Trophoblast cell (in vitro differentiated cells and primary cell): ENCODE results near the gene COL9A2.

Source experiments
- DNase-seq, 2 donors: peaks; one replicate each; pipeline ENCODE4 v3.0.0-alpha.2; 2016
- H2AFZ ChIP-seq: 2 replicates; pipeline ENCODE4 v1.6.1; 2013; ENCODE audit warnings: low read length, moderate library complexity, mild to moderate bottlenecking; ENCODE audit not compliant: insufficient read depth, poor library complexity
- H2AK5ac ChIP-seq: 2 replicates; pipeline ENCODE4 v1.6.1; 2013; ENCODE audit warnings: mild to moderate bottlenecking, low read length
- H2BK120ac ChIP-seq: 2 replicates; pipeline ENCODE4 v1.6.1; 2013; ENCODE audit warnings: low read length, mild to moderate bottlenecking, moderate library complexity; ENCODE audit not compliant: insufficient read depth, poor library complexity
- H2BK12ac ChIP-seq: 2 replicates; pipeline ENCODE4 v1.6.1; 2013; ENCODE audit warnings: mild to moderate bottlenecking, low read length, moderate library complexity
- H2BK5ac ChIP-seq: 2 replicates; pipeline ENCODE4 v1.6.1; 2013; ENCODE audit warnings: low read length, low read depth, moderate library complexity, mild to moderate bottlenecking; ENCODE audit not compliant: poor library complexity
- H3K14ac ChIP-seq: 2 replicates; pipeline ENCODE4 v1.6.1; 2013; ENCODE audit warnings: mild to moderate bottlenecking, low read length
- H3K18ac ChIP-seq: 2 replicates; pipeline ENCODE4 v1.6.1; 2013; ENCODE audit warnings: mild to moderate bottlenecking, low read length
- H3K23ac ChIP-seq: 2 replicates; pipeline ENCODE4 v1.6.1; 2013; ENCODE audit warnings: low read length
- H3K27ac ChIP-seq: 2 replicates; pipeline ENCODE4 v1.5.1; 2013; ENCODE audit warnings: low read depth, mild to moderate bottlenecking, inconsistent platforms, low read length, moderate library complexity
- H3K27me3 ChIP-seq: 2 replicates; pipeline ENCODE4 v1.6.1; 2013; ENCODE audit warnings: inconsistent platforms, mild to moderate bottlenecking, low read length, moderate library complexity; ENCODE audit not compliant: insufficient read depth
- H3K36me3 ChIP-seq, 2 experiments: 1 replicate in 1 of 2; 2 replicates in 1 of 2; pipeline ENCODE4 v1.6.1; 2013; ENCODE audit warnings: low read length in 2 of 2, mild to moderate bottlenecking in 2 of 2, moderate library complexity in 1 of 2; ENCODE audit not compliant: insufficient read depth in 2 of 2, control insufficient read depth in 1 of 2
- H3K4ac ChIP-seq: 2 replicates; pipeline ENCODE4 v1.6.1; 2013; ENCODE audit warnings: low read depth, mild to moderate bottlenecking, low read length, moderate library complexity
- H3K4me1 ChIP-seq, 2 experiments: 1 replicate in 1 of 2; 2 replicates in 1 of 2; pipeline ENCODE4 v1.6.1; 2013; ENCODE audit warnings: low read length in 2 of 2, mild to moderate bottlenecking in 2 of 2, moderate library complexity in 1 of 2; ENCODE audit not compliant: insufficient read depth in 2 of 2, control insufficient read depth in 1 of 2
- H3K4me2 ChIP-seq: 2 replicates; pipeline ENCODE4 v1.6.1; 2013; ENCODE audit warnings: inconsistent platforms, mild to moderate bottlenecking, low read length, moderate library complexity
- H3K4me3 ChIP-seq: 2 replicates; pipeline ENCODE4 v1.5.1; 2013; ENCODE audit warnings: mild to moderate bottlenecking, low read depth, low read length, inconsistent platforms
- H3K79me1 ChIP-seq: one replicate; pipeline ENCODE4 v1.6.1; 2013; ENCODE audit warnings: low read length
- H3K79me2 ChIP-seq: 2 replicates; pipeline ENCODE4 v1.6.1; 2013; ENCODE audit warnings: low read length, mild to moderate bottlenecking; ENCODE audit not compliant: control insufficient read depth, insufficient read depth, poor library complexity
- H3K9ac ChIP-seq: 2 replicates; pipeline ENCODE4 v1.6.1; 2013; ENCODE audit warnings: mild to moderate bottlenecking, low read length
- H3K9me3 ChIP-seq: 2 replicates; pipeline ENCODE4 v1.6.1; 2013; ENCODE audit warnings: low read depth, mild to moderate bottlenecking, control low read depth, inconsistent platforms, low read length; ENCODE audit not compliant: insufficient read depth
- H4K12ac ChIP-seq: 2 replicates; pipeline ENCODE4 v1.6.1; 2013; ENCODE audit warnings: low read depth, mild to moderate bottlenecking, low read length, moderate library complexity
- H4K8ac ChIP-seq: 2 replicates; pipeline ENCODE4 v1.6.1; 2013; ENCODE audit warnings: low read depth, mild to moderate bottlenecking, low read length, moderate library complexity
- H4K91ac ChIP-seq: one replicate; pipeline ENCODE4 v1.6.1; 2013; ENCODE audit warnings: low read depth, mild to moderate bottlenecking, low read length, moderate library complexity
- WGBS: extraction: QIAGEN DNeasy Blood & Tissue Kit; methylation state at CpG from one replicate; pipeline ENCODE4 v1.1.7; 2013; ENCODE audit warnings: missing lambda C conversion rate; ENCODE audit not compliant: insufficient read length, insufficient coverage; ENCODE audit errors: extremely low coverage; 5-methylcytosine and 5-hydroxymethylcytosine counted together

COL9A2 gene

GRCh38 chr1:40318476-40318875 lies 1.4 kb upstream of the COL9A2 start:
- Histone ChIP-seq H3K79me2 (no peaks in the 10 kb centered on the region), H4K8ac (no peak overlapping the region), H3K27me3 (peaks cover 24% of the 10 kb centered on the region), H3K4ac (no peak overlapping the region), H4K91ac (no peak overlapping the region), H3K4me2 (no peak overlapping the region), H3K4me3 (no peak overlapping the region), H3K9ac (no peak overlapping the region), H2BK5ac (no peak overlapping the region), H2AFZ (no peak overlapping the region), H3K9me3 (no peaks in the 10 kb centered on the region), H3K4me1 (peaks cover 16 to 19% of the 10 kb centered on the region in 2 experiments), H2BK120ac (no peak overlapping the region), H3K18ac (no peak overlapping the region), H3K23ac (no peak overlapping the region), H3K79me1 (peaks cover 11% of the 10 kb centered on the region), H3K14ac (no peak overlapping the region), H2AK5ac (no peak overlapping the region), H2BK12ac (no peak overlapping the region), H4K12ac (no peak overlapping the region), H3K36me3 (no peaks in the 10 kb centered on the region), H3K27ac (no peak overlapping the region)
- no CpG with 5 or more reads among the region's 4 CpGs for WGBS
- DNase-seq, result no peak

- Histone ChIP-seq H3K27ac (no peak overlapping the region), H2BK12ac (no peak overlapping the region), H3K4me3 (no peak overlapping the region), H4K12ac (no peak overlapping the region), H2AK5ac (no peak overlapping the region), H2AFZ (no peak overlapping the region), H3K27me3 (peaks cover 24% of the 10 kb centered on the region), H3K4me2 (peak overlapping the region; percentile 80), H3K79me2 (no peaks in the 10 kb centered on the region), H3K14ac (no peak overlapping the region), H3K4me1 (peaks cover 16 to 19% of the 10 kb centered on the region in 2 experiments), H3K9me3 (no peaks in the 10 kb centered on the region), H3K36me3 (no peaks in the 10 kb centered on the region), H3K23ac (no peak overlapping the region), H4K91ac (no peak overlapping the region), H3K4ac (no peak overlapping the region), H2BK120ac (no peak overlapping the region), H3K9ac (no peak overlapping the region), H4K8ac (no peak overlapping the region), H2BK5ac (no peak overlapping the region), H3K79me1 (peaks cover 11% of the 10 kb centered on the region), H3K18ac (no peak overlapping the region)
- whole genome bisulfite sequencing, result no CpG with 5 or more reads among the region's 21 CpGs
- no peak for DNase-seq
These were observed 448 bp upstream of the COL9A2 start for GRCh38 chr1:40317394-40318074.

- H3K9me3 ChIP-seq, result no peaks in the 10 kb centered on the region
- no peak overlapping the region for H3K4ac ChIP-seq
- H3K36me3 ChIP-seq, result no peaks in the 10 kb centered on the region
- H2BK12ac ChIP-seq, result no peak overlapping the region
- H3K23ac ChIP-seq, result no peak overlapping the region
- peaks cover 16 to 19% of the 10 kb centered on the region in 2 experiments for H3K4me1 ChIP-seq
- H3K4me3 ChIP-seq, result peak overlapping the region; percentile 67
- DNase-seq, result peak in 1 of 2 donors; percentile 12
- H3K79me1 ChIP-seq, result peaks cover 11% of the 10 kb centered on the region
- no peaks in the 10 kb centered on the region for H3K79me2 ChIP-seq
- no peak overlapping the region for H3K27ac ChIP-seq
- peak overlapping the region; percentile 71 for H4K91ac ChIP-seq
- H3K18ac ChIP-seq, result peak overlapping the region; percentile 27
- no CpG with 5 or more reads among the region's 41 CpGs for WGBS
- H3K14ac ChIP-seq, result peak overlapping the region; percentile 7
- H3K4me2 ChIP-seq, result peak overlapping the region; percentile 80
- H3K27me3 ChIP-seq, result peaks cover 24% of the 10 kb centered on the region
- no peak overlapping the region for H3K9ac ChIP-seq
- peak overlapping the region; percentile 33 for H2BK120ac ChIP-seq
- no peak overlapping the region for H2BK5ac ChIP-seq
- peak overlapping the region; percentile 72 for H2AFZ ChIP-seq
- H2AK5ac ChIP-seq, result no peak overlapping the region
- no peak overlapping the region for H4K12ac ChIP-seq
- H4K8ac ChIP-seq, result peak overlapping the region; percentile 59
These were observed 1.1 kb downstream of the COL9A2 start for GRCh38 chr1:40315795-40316594.

GRCh38 chr1:40315239-40315794 lies 1.8 kb downstream of the COL9A2 start:
- no peak overlapping the region for H3K18ac ChIP-seq
- H2AFZ ChIP-seq, result peak overlapping the region; percentile 72
- no CpG with 5 or more reads among the region's 42 CpGs for WGBS
- H4K12ac ChIP-seq, result peak overlapping the region; percentile 21
- H2BK120ac ChIP-seq, result peak overlapping the region; percentile 33
- peak; percentile 40 to 78 for DNase-seq
- peak overlapping the region; percentile 70 for H4K8ac ChIP-seq
- H3K4me1 ChIP-seq, result peaks cover 16 to 19% of the 10 kb centered on the region in 2 experiments
- H3K79me1 ChIP-seq, result peaks cover 11% of the 10 kb centered on the region
- H4K91ac ChIP-seq, result peak overlapping the region; percentile 71
- H3K23ac ChIP-seq, result no peak overlapping the region
- no peak overlapping the region for H3K27ac ChIP-seq
- H3K4me2 ChIP-seq, result peak overlapping the region; percentile 80
- H3K4ac ChIP-seq, result no peak overlapping the region
- peaks cover 2% of the 10 kb centered on the region for H3K9me3 ChIP-seq
- peaks cover 24% of the 10 kb centered on the region for H3K27me3 ChIP-seq
- peak overlapping the region; percentile 39 for H3K4me3 ChIP-seq
- H3K36me3 ChIP-seq, result no peaks in the 10 kb centered on the region
- H2BK5ac ChIP-seq, result no peak overlapping the region
- no peak overlapping the region for H2AK5ac ChIP-seq
- H2BK12ac ChIP-seq, result peak overlapping the region; percentile 80
- peak overlapping the region; percentile 53 for H3K14ac ChIP-seq
- H3K9ac ChIP-seq, result peak overlapping the region; percentile 16
- H3K79me2 ChIP-seq, result no peaks in the 10 kb centered on the region
